HepG2 (cell line): ENCODE results near the gene CCDC38. TPM values are rescaled to one million over a fixed set of nuclear protein-coding genes. Genes with fewer than 3 reads are reported as not detected.

Experiments used
- ATAC-seq: fragments of 200-7000 bp; cut with Tn5 transposase; 3 replicates; pipeline ENCODE4 v1.9.1; 2020; ENCODE audit warnings: mild to moderate bottlenecking, moderate library complexity
- BruUV-seq: library from RNA; stranded (reverse); fragments of 400-500 nt; replicated peaks from 2 replicates; lab custom pipeline; 2021; lab: Mats Ljungman, UMichigan
- CTCF ChIA-PET: fragments of 300-600 bp; formaldehyde crosslinking; extraction: SDS; loops from one replicate; lab custom pipeline; 2021; ENCODE audit warnings: low total read pairs, inconsistent platforms, low intra/inter-chr PET ratio; lab: Yijun Ruan, JAX
- POLR2A ChIA-PET: fragments of 350-600 bp; sonication (Branson Sonifier 250); formaldehyde crosslinking; loops from one replicate; lab custom pipeline; 2020; ENCODE audit warnings: antibody characterized with exemption, inconsistent platforms; lab: Yijun Ruan, JAX
- DNase-seq: peaks from one replicate; pipeline ENCODE4 v3.0.0-alpha.2; 2015; ENCODE audit warnings: low spot score
- FAIRE-seq: peaks from 3 replicates; lab custom pipeline; 2011; peaks lifted over from hg19 to GRCh38; lab: Jason Lieb, UNC
- H2AFZ ChIP-seq: one replicate; pipeline ENCODE4 v1.6.1; 2011; ENCODE audit warnings: low read length, inconsistent platforms
- H3K27ac ChIP-seq: fragments of 300-600 bp; 3 replicates; pipeline ENCODE4 v1.8.0; 2011; ENCODE audit warnings: mixed run types, mild to moderate bottlenecking, mixed read lengths, low read length, inconsistent platforms; ENCODE audit not compliant: insufficient read depth; ENCODE audit errors: extremely low read length
- H3K27me3 ChIP-seq, 2 experiments: fragments of 200-600 bp in 1 of 2; 2 replicates in 1 of 2; 3 replicates in 1 of 2; pipeline versions ENCODE4 v1.6.0 to v1.8.0; 2011; ENCODE audit warnings: low read length in 2 of 2, mild to moderate bottlenecking in 2 of 2, moderate library complexity in 2 of 2, inconsistent platforms in 1 of 2; ENCODE audit not compliant: insufficient read depth in 2 of 2, control insufficient read depth in 1 of 2
- H3K36me3 ChIP-seq, 2 experiments: fragments of 200-600 bp in 1 of 2; replicated peaks in 1 of 2; 2 replicates in 1 of 2; 3 replicates in 1 of 2; pipeline versions ENCODE4 v1.5.1 to v1.8.0; 2011; ENCODE audit warnings: low read length in 2 of 2, inconsistent platforms in 1 of 2; ENCODE audit not compliant: insufficient read depth in 2 of 2, control insufficient read depth in 1 of 2
- H3K4me1 ChIP-seq: 2 replicates; pipeline ENCODE4 v1.5.1; 2012; ENCODE audit warnings: low read length, inconsistent platforms; ENCODE audit not compliant: insufficient read depth
- H3K4me2 ChIP-seq: 2 replicates; pipeline ENCODE4 v1.6.0; 2011; ENCODE audit warnings: low read depth, low read length, inconsistent platforms
- H3K4me3 ChIP-seq, 3 experiments: fragments of 200-600 bp in 1 of 3; sonication (generic), shearing (Covaris generic) in 1 of 3; replicated peaks in 1 of 3; 2 replicates each; pipeline ENCODE4 v1.5.1; 2011 to 2016; ENCODE audit warnings: low read length in 3 of 3, inconsistent platforms in 2 of 3, low read depth in 2 of 3, mild to moderate bottlenecking in 2 of 3, control low read depth in 1 of 3, mixed read lengths in 1 of 3; ENCODE audit not compliant: insufficient read depth in 1 of 3
- H3K79me2 ChIP-seq: one replicate; pipeline ENCODE4 v1.6.1; 2011; ENCODE audit warnings: low read length, inconsistent platforms; ENCODE audit not compliant: insufficient read depth
- H3K9ac ChIP-seq: 2 replicates; pipeline ENCODE4 v1.6.0; 2011; ENCODE audit warnings: mild to moderate bottlenecking, low read depth, low read length, inconsistent platforms; ENCODE audit not compliant: insufficient read depth
- H3K9me3 ChIP-seq: 2 replicates; pipeline ENCODE4 v1.5.1; 2012; ENCODE audit warnings: mild to moderate bottlenecking, low read length
- H4K20me1 ChIP-seq: 2 replicates; pipeline ENCODE4 v1.6.0; 2011; ENCODE audit warnings: inconsistent platforms, mild to moderate bottlenecking, low read length, moderate library complexity; ENCODE audit not compliant: insufficient read depth
- ESRRA ChIP-seq: sonication (generic); formaldehyde crosslinking; IDR thresholded peaks from 2 replicates; pipeline ENCODE4 v1.5.1; 2020; ENCODE audit warnings: mild to moderate bottlenecking, low read depth, missing genetic modification reagents
- IKZF1 ChIP-seq: fragments of 450-650 bp; IDR thresholded peaks from 2 replicates; pipeline ENCODE4 v1.7.1; 2016
- MYNN ChIP-seq: sonication (generic); formaldehyde crosslinking; IDR thresholded peaks from 2 replicates; pipeline ENCODE4 v1.4.0; 2020; ENCODE audit warnings: mild to moderate bottlenecking, low read depth, missing genetic modification reagents
- SMAD9 ChIP-seq: sonication (generic); formaldehyde crosslinking; IDR thresholded peaks from 2 replicates; pipeline ENCODE4 v1.5.1; 2020; ENCODE audit warnings: mild to moderate bottlenecking, missing genetic modification reagents
- ZBTB21 ChIP-seq: sonication (generic); formaldehyde crosslinking; IDR thresholded peaks from 2 replicates; pipeline ENCODE4 v1.4.0; 2020; ENCODE audit warnings: missing genetic modification reagents
- ZNF101 ChIP-seq: sonication (generic); formaldehyde crosslinking; IDR thresholded peaks from 2 replicates; pipeline ENCODE4 v1.4.0; 2020; ENCODE audit warnings: mild to moderate bottlenecking, low read depth, missing genetic modification reagents, borderline replicate concordance
- ZNF350 ChIP-seq: sonication (generic); formaldehyde crosslinking; IDR thresholded peaks from 2 replicates; pipeline ENCODE4 v1.4.0; 2020; ENCODE audit warnings: mild to moderate bottlenecking, low read depth, missing genetic modification reagents, borderline replicate concordance
- WGBS: methylation state at CpG from one replicate; pipeline ENCODE4 v1.1.6; 2017; ENCODE audit warnings: low lambda C conversion rate; 5-methylcytosine and 5-hydroxymethylcytosine counted together
- in situ Hi-C: cut with HindIII; loops from 2 replicates; pipeline ENCODE4 v1.10.0; 2017; ENCODE audit warnings: low pct_unique_long_range_greater_than_20kb; ENCODE audit not compliant: extremely low pct_ligation_motif_present
- intact Hi-C: fragments of 100-400 bp; cut with micrococcal nuclease; formaldehyde crosslinking; loops from one replicate; pipeline ENCODE4 v1.10.0; 2022; ENCODE audit not compliant: unreplicated experiment
- polyA plus RNA-seq, 8 experiments: library from polyadenylated mRNA; depleted of rRNA in 3 of 8; stranded (reverse) in 7 of 8; unstranded in 1 of 8; fragments of >200 nt; fragmentation: Illumina TruSeq in 4 of 8; extraction: Trizol in 4 of 8; gene quantifications; 2 replicates each; pipeline versions ENCODE4 v1.2.1 to v1.2.3, GENCODE V29; 2011 to 2016; ENCODE audit warnings: low read depth in 4 of 8, missing spikeins in 1 of 8, mixed read lengths in 1 of 8; ENCODE audit not compliant: insufficient read depth in 1 of 8
- total RNA-seq, 5 experiments: library from RNA; depleted of rRNA; stranded (reverse); fragments of >200 nt; fragmentation: Illumina TruSeq; extraction: Trizol; gene quantifications; 2 replicates each; pipeline ENCODE4 v1.2.3, GENCODE V29; 2016; ENCODE audit warnings: low read depth in 1 of 5
- TF ChIP-seq, protein P1 (sequence below): sonication (generic); formaldehyde crosslinking; IDR thresholded peaks from 2 replicates; pipeline ENCODE4 v1.5.1; 2020; ENCODE audit warnings: missing genetic modification reagents, mild to moderate bottlenecking, borderline replicate concordance
- TF ChIP-seq, protein P2 (sequence below): sonication (generic); formaldehyde crosslinking; IDR thresholded peaks from 2 replicates; pipeline ENCODE4 v1.5.0; 2020; ENCODE audit warnings: mild to moderate bottlenecking, missing genetic modification reagents, borderline replicate concordance
- TF ChIP-seq, protein P3 (sequence below): sonication (generic); formaldehyde crosslinking; conservative IDR thresholded peaks from 2 replicates; pipeline ENCODE4 v1.4.0; 2020; ENCODE audit warnings: missing genetic modification reagents
- TF ChIP-seq, protein P4 (sequence below): sonication (generic); formaldehyde crosslinking; IDR thresholded peaks from 2 replicates; pipeline ENCODE4 v1.4.0; 2020; ENCODE audit warnings: missing genetic modification reagents
- TF ChIP-seq, protein P5 (sequence below): sonication (generic); formaldehyde crosslinking; IDR thresholded peaks from 2 replicates; pipeline ENCODE4 v1.4.0; 2020; ENCODE audit warnings: missing genetic modification reagents

CCDC38 gene
- total and polyA plus RNA-seq, 2 of the 13 experiments (the other 11 are each of a cell fraction or from before 2014, with no cell fraction given) = 0.24 to 0.32 TPM

DNA sequence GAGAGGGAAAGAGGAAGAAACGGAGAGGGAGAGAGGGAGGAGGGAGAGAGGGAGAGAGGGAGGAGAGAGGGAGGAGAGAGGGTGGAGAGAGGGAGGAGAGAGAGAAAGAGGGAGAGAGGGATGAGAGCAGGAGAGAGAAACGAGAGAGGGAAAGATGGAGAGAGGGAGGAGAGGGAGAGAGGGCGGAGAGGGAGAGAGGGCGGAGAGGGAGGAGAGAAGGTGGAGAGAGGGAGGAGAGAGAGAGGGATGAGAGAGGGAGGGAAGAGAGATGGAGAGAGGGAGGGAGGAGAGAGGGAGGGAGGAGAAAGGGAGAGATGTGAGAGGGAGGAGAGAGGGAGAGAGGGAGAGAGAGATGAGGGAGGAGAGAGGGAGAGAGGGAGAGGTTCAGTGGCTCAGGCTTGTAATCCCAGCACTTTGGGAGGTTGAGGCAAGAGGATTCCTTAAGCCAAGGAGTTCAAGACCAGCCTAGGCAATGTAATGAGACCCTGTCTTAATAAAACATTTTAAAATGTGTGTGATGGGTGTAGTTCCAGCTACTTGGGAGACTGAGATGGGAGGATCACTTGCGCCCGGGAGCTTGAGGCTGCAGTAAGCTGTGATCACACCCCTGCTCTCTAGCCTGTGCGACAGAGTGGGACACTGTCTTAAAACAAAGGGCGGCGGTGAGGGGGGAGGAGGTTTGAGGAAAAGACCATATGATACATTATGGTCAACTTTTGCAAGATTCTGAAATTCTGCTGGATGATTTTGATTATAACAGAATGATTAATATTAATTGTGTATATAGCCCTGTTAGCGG lies 105.0 kb downstream of the CCDC38 start:
- in situ Hi-C loops (no loop called here), intact Hi-C loops (no loop called here)
- 11% methylated on average over 10 of the region's 10 CpGs for WGBS
- Histone ChIP-seq H3K36me3 (no peaks in the 10 kb centered on the region), H3K27ac (no peak overlapping the region), H3K9me3 (no peaks in the 10 kb centered on the region), H2AFZ (no peak overlapping the region), H3K4me3 (peak overlapping the region in 1 of 3 experiments; percentile 52; a peak in 1 of 6 replicates), H3K4me2 (peak overlapping the region; percentile 78), H3K4me1 (peaks cover 24% of the 10 kb centered on the region), H3K27me3 (peaks cover 0 to 5% of the 10 kb centered on the region in 2 experiments; a peak in 1 of 5 replicates), H4K20me1 (no peaks in the 10 kb centered on the region), H3K79me2 (no peaks in the 10 kb centered on the region), H3K9ac (no peak overlapping the region)
- TF ChIP-seq, protein P1, sequence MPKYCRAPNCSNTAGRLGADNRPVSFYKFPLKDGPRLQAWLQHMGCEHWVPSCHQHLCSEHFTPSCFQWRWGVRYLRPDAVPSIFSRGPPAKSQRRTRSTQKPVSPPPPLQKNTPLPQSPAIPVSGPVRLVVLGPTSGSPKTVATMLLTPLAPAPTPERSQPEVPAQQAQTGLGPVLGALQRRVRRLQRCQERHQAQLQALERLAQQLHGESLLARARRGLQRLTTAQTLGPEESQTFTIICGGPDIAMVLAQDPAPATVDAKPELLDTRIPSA (CRISPR knock-in tag) = no peak
- no peak for TF ChIP-seq ZNF350 (CRISPR knock-in tag)
- no peak for TF ChIP-seq ZBTB21 (CRISPR knock-in tag)
- TF ChIP-seq, protein P2, sequence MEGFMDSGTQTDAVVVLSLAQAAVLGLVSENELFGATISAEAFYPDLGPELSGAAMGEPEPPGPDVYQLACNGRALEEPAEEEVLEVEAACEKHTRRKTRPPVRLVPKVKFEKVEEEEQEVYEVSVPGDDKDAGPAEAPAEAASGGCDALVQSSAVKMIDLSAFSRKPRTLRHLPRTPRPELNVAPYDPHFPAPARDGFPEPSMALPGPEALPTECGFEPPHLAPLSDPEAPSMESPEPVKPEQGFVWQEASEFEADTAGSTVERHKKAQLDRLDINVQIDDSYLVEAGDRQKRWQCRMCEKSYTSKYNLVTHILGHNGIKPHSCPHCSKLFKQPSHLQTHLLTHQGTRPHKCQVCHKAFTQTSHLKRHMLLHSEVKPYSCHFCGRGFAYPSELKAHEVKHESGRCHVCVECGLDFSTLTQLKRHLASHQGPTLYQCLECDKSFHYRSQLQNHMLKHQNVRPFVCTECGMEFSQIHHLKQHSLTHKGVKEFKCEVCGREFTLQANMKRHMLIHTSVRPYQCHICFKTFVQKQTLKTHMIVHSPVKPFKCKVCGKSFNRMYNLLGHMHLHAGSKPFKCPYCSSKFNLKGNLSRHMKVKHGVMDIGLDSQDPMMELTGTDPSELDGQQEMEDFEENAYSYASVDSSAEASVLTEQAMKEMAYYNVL = peak; percentile 42; the same call in 1 of the 2 replicates
- no peak for TF ChIP-seq SMAD9 (CRISPR knock-in tag)
- TF ChIP-seq, protein P3, sequence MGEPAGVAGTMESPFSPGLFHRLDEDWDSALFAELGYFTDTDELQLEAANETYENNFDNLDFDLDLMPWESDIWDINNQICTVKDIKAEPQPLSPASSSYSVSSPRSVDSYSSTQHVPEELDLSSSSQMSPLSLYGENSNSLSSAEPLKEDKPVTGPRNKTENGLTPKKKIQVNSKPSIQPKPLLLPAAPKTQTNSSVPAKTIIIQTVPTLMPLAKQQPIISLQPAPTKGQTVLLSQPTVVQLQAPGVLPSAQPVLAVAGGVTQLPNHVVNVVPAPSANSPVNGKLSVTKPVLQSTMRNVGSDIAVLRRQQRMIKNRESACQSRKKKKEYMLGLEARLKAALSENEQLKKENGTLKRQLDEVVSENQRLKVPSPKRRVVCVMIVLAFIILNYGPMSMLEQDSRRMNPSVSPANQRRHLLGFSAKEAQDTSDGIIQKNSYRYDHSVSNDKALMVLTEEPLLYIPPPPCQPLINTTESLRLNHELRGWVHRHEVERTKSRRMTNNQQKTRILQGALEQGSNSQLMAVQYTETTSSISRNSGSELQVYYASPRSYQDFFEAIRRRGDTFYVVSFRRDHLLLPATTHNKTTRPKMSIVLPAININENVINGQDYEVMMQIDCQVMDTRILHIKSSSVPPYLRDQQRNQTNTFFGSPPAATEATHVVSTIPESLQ = no peak
- TF ChIP-seq, protein P4, sequence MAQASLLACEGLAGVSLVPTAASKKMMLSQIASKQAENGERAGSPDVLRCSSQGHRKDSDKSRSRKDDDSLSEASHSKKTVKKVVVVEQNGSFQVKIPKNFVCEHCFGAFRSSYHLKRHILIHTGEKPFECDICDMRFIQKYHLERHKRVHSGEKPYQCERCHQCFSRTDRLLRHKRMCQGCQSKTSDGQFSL (CRISPR knock-in tag) = no peak
- TF ChIP-seq MYNN (CRISPR knock-in tag) = no peak
- TF ChIP-seq ESRRA (CRISPR knock-in tag) = no peak
- TF ChIP-seq IKZF1 = 0 out of 2 replicates have a peak, but pooled peaks have one; percentile 24
- TF ChIP-seq, protein P5, sequence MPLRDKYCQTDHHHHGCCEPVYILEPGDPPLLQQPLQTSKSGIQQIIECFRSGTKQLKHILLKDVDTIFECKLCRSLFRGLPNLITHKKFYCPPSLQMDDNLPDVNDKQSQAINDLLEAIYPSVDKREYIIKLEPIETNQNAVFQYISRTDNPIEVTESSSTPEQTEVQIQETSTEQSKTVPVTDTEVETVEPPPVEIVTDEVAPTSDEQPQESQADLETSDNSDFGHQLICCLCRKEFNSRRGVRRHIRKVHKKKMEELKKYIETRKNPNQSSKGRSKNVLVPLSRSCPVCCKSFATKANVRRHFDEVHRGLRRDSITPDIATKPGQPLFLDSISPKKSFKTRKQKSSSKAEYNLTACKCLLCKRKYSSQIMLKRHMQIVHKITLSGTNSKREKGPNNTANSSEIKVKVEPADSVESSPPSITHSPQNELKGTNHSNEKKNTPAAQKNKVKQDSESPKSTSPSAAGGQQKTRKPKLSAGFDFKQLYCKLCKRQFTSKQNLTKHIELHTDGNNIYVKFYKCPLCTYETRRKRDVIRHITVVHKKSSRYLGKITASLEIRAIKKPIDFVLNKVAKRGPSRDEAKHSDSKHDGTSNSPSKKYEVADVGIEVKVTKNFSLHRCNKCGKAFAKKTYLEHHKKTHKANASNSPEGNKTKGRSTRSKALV (CRISPR knock-in tag) = no peak
- no peak for TF ChIP-seq ZNF101 (CRISPR knock-in tag)
- ChIA-PET POLR2A (no interaction called here), CTCF (no interaction called here)
- ATAC-seq (peak; percentile 75), FAIRE-seq (no peak), DNase-seq (no peak)
- no TSS peak for BruUV-seq
